Neural cell (in vitro differentiated cells): ENCODE data around the gene PIAS1. TPM values are rescaled to one million over a fixed set of nuclear protein-coding genes. Genes with fewer than 3 reads are reported as not detected.

Source experiments
- H2AFZ ChIP-seq: fragments of 200-600, 300-800 bp; sonication (generic), shearing (Covaris generic); 2 replicates; pipeline ENCODE4 v1.6.0; 2014; ENCODE audit warnings: low read depth, mild to moderate bottlenecking, antibody characterized with exemption, low read length, moderate library complexity
- H3F3A ChIP-seq: fragments of 200-600 bp; shearing (Covaris generic); 2 replicates; pipeline ENCODE4 v1.6.1; 2016; ENCODE audit warnings: mild to moderate bottlenecking, moderate library complexity, mixed read lengths, antibody characterized with exemption, low read length; ENCODE audit not compliant: insufficient read depth, poor library complexity, severe bottlenecking
- H3K27ac ChIP-seq: fragments of 200-600, 300-800 bp; sonication (generic), shearing (Covaris generic); 2 replicates; pipeline ENCODE4 v1.5.1; 2014; ENCODE audit warnings: mild to moderate bottlenecking, low read length, moderate library complexity
- H3K27me3 ChIP-seq: fragments of 300-800, 200-600 bp; sonication (generic), shearing (Covaris generic); 2 replicates; pipeline ENCODE4 v1.6.0; 2014; ENCODE audit warnings: mild to moderate bottlenecking, low read depth, low read length, moderate library complexity; ENCODE audit not compliant: insufficient read depth
- H3K36me3 ChIP-seq: fragments of 300-800, 200-600 bp; sonication (generic), shearing (Covaris generic); 2 replicates; pipeline ENCODE4 v1.5.1; 2014; ENCODE audit warnings: mild to moderate bottlenecking, antibody characterized with exemption, low read length, moderate library complexity; ENCODE audit not compliant: insufficient read depth
- H3K4me2 ChIP-seq: fragments of 300-800, 200-600 bp; sonication (generic), shearing (Covaris generic); 2 replicates; pipeline ENCODE4 v1.6.0; 2014; ENCODE audit warnings: mild to moderate bottlenecking, low read length
- H3K4me3 ChIP-seq: fragments of 300-800, 200-600 bp; sonication (generic), shearing (Covaris generic); 2 replicates; pipeline ENCODE4 v1.5.1; 2014; ENCODE audit warnings: mild to moderate bottlenecking, low read length, moderate library complexity
- H3K79me2 ChIP-seq: fragments of 200-600 bp; shearing (Covaris generic); replicated peaks from 2 replicates; pipeline ENCODE4 v1.6.0; 2014; ENCODE audit warnings: mild to moderate bottlenecking, low read length, moderate library complexity; ENCODE audit not compliant: insufficient read depth
- H3K9ac ChIP-seq: fragments of 300-800, 200-600 bp; sonication (generic), shearing (Covaris generic); 2 replicates; pipeline ENCODE4 v1.6.1; 2016; ENCODE audit warnings: mild to moderate bottlenecking, low read length, mixed read lengths
- H3K9me2 ChIP-seq: fragments of 200-600 bp; shearing (Covaris generic); 2 replicates; pipeline ENCODE4 v1.6.1; 2016; ENCODE audit warnings: mild to moderate bottlenecking, low read length, mixed read lengths; ENCODE audit not compliant: insufficient read depth
- H3K9me3 ChIP-seq: fragments of 200-600, 300-800 bp; sonication (generic), shearing (Covaris generic); 2 replicates; pipeline ENCODE4 v1.6.1; 2016; ENCODE audit warnings: mild to moderate bottlenecking, mixed run types, low read length, moderate library complexity, mixed read lengths
- H4K20me1 ChIP-seq: fragments of 200-600 bp; shearing (Covaris generic); 2 replicates; pipeline ENCODE4 v1.6.1; 2016; ENCODE audit warnings: mild to moderate bottlenecking, mixed run types; ENCODE audit not compliant: insufficient read depth
- CTCF ChIP-seq: fragments of 450-650 bp; IDR thresholded peaks from 2 replicates; pipeline ENCODE4 v1.5.1; 2014; ENCODE audit warnings: antibody characterized with exemption, mild to moderate bottlenecking, moderate library complexity; ENCODE audit not compliant: poor library complexity, severe bottlenecking
- EP300 ChIP-seq: fragments of 450-650 bp; conservative IDR thresholded peaks from 2 replicates; pipeline ENCODE4 v1.6.1; 2014; ENCODE audit warnings: antibody characterized with exemption, mild to moderate bottlenecking, moderate library complexity; ENCODE audit not compliant: poor library complexity, severe bottlenecking
- EZH2 ChIP-seq: fragments of 200-600, 300-800 bp; shearing (Covaris generic), sonication (generic); IDR thresholded peaks from 2 replicates; pipeline ENCODE4 v1.6.1; 2014; ENCODE audit warnings: antibody characterized with exemption, low read length, borderline replicate concordance, mild to moderate bottlenecking; ENCODE audit not compliant: insufficient read depth, poor library complexity, severe bottlenecking
- MXI1 ChIP-seq: fragments of 450-650 bp; conservative IDR thresholded peaks from 2 replicates; pipeline ENCODE4 v1.6.1; 2014; ENCODE audit warnings: antibody characterized with exemption, mild to moderate bottlenecking; ENCODE audit not compliant: poor library complexity, severe bottlenecking
- POLR2AphosphoS5 ChIP-seq: IDR thresholded peaks from 2 replicates; pipeline ENCODE4 v1.6.1; 2012
- RAD21 ChIP-seq: fragments of 450-650 bp; conservative IDR thresholded peaks from 2 replicates; pipeline ENCODE4 v1.6.1; 2014; ENCODE audit warnings: antibody characterized with exemption, mild to moderate bottlenecking, moderate library complexity
- REST ChIP-seq: IDR thresholded peaks from 2 replicates; pipeline ENCODE4 v1.6.1; 2012; ENCODE audit warnings: borderline replicate concordance
- SMC3 ChIP-seq: fragments of 450-650 bp; conservative IDR thresholded peaks from 2 replicates; pipeline ENCODE4 v1.6.1; 2014; ENCODE audit warnings: antibody characterized with exemption, mild to moderate bottlenecking, moderate library complexity; ENCODE audit not compliant: poor library complexity
- TAF1 ChIP-seq: IDR thresholded peaks from 2 replicates; pipeline ENCODE4 v1.6.1; 2012; ENCODE audit warnings: low read depth
- polyA plus RNA-seq: library from polyadenylated mRNA; depleted of rRNA; stranded (reverse); fragments of >200 nt; gene quantifications from 2 replicates; pipeline ENCODE4 v1.2.3, GENCODE V29; 2014

PIAS1 gene
- polyA plus RNA-seq, 1 donor from 2014 or later: 14.3 TPM

- H3K4me3 ChIP-seq: no peak overlapping the region
- no peak overlapping the region for H3K4me2 ChIP-seq
- H3K36me3 ChIP-seq: no peaks in the 10 kb centered on the region
- no peak overlapping the region for H2AFZ ChIP-seq
- H3K27me3 ChIP-seq: no peaks in the 10 kb centered on the region
- no peaks in the 10 kb centered on the region for H3F3A ChIP-seq
- no peaks in the 10 kb centered on the region for H3K9me2 ChIP-seq
- peaks cover 4% of the 10 kb centered on the region for H3K79me2 ChIP-seq
- TF ChIP-seq REST (no peak), RAD21 (no peak), EZH2 (no peak), MXI1 (no peak), TAF1 (no peak), POLR2AphosphoS5 (no peak), SMC3 (no peak), EP300 (no peak), CTCF (no peak)
- H3K27ac ChIP-seq: no peak overlapping the region
- H3K9me3 ChIP-seq: no peaks in the 10 kb centered on the region
- H3K9ac ChIP-seq: no peak overlapping the region
- no peaks in the 10 kb centered on the region for H4K20me1 ChIP-seq
Observed at GRCh38 chr15:68124700-68125099, 70.6 kb downstream of the PIAS1 start.

- Histone ChIP-seq H3K9me3 (no peaks in the 10 kb centered on the region), H3K4me2 (no peak overlapping the region), H4K20me1 (no peaks in the 10 kb centered on the region), H3F3A (no peaks in the 10 kb centered on the region), H3K27me3 (no peaks in the 10 kb centered on the region), H2AFZ (no peak overlapping the region), H3K9me2 (no peaks in the 10 kb centered on the region), H3K4me3 (no peak overlapping the region), H3K36me3 (no peaks in the 10 kb centered on the region), H3K9ac (no peak overlapping the region), H3K27ac (no peak overlapping the region), H3K79me2 (peaks cover 7% of the 10 kb centered on the region)
- TF ChIP-seq MXI1 (no peak), SMC3 (no peak), REST (no peak), CTCF (no peak), TAF1 (no peak), EZH2 (no peak), RAD21 (no peak), EP300 (no peak), POLR2AphosphoS5 (no peak)
Observed at GRCh38 chr15:68126396-68126795, 72.3 kb downstream of the PIAS1 start.
